ENCODE measurements around the gene EPHB2.

DNA sequence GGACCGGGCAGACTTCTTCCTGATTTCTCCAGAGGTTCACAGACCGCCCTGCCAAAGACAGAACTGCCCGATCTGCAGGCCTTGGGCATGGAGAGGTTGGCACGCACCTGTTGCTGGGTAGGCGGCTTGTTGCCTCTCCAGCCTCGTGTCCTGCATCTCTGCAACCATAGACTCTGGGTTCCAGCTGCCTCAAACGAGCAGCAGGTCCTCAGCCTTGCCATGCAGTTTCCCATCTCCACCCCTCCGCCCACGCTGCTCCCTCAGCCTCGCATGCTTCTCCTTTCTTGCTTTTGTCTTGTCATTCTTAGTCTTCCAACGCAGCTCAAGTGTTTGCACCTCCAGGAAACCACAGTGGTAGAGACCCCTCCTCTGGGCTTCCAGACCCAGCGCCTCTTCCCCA, 135.8 kb downstream of the EPHB2 start:
- TF ChIP-seq TAF1 (IDR thresholded peaks at IDR 0.05; ENCODE audit: low read depth, low read length) (no peak), POLR2A (IDR thresholded peaks at IDR 0.05; ENCODE audit: low read depth, low read length) (no peak), POLR2AphosphoS5 (IDR thresholded peaks at IDR 0.05; ENCODE audit: low read depth, low read length) (no peak), POU2F2 (IDR thresholded peaks at IDR 0.05; ENCODE audit: low read depth, low read length) (no peak), SPI1 (IDR thresholded peaks at IDR 0.05; ENCODE audit: low read depth, low read length) (no peak)
